Activated CD4-positive, alpha-beta T cell treated with anti-CD3 and anti-CD28 coated beads for 4 hours (primary cell): ENCODE results near the gene PHF8.

Experiments
- DNase-seq, 2 donors: peaks; one replicate each; pipeline ENCODE4 v3.0.0-alpha.2; 2020

PHF8 gene

DNA sequence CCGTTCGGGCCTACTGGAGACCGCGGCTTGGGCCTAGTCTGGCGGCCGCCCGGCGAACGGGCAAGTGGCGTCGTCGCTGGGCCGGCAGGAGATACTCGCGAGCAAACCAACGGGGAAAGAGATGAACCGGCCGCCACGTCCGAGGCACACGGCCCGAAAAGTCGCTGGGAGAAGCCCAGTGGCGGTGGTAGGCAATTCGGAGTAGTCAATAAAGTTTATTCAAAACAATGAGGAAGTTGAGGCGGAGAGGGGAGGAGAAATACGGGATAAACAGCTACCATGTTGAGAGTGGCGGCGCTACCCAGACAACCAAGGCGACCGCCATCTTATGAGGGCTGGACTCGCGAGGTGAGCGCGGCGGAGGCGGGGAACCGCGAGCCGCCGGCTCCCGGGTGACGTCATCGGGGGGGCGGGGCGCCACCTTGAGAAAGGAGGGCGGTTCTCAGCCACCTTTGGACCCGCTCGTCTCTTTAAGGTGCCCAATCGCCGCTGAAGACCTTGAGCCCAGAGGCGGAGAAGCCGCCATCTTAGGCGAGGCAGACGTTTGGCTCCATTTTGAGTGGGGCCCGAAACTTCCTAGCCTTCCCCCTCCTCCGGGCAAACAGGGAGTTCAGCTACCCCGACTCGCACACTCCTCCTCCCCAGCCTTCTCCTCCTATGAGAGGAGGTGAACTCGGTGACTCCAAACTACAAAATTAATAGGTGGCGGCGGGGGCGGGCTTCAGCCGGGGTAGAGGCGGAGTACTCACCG is at the start of gene PHF8:
Gene PHF8 (minus strand): TSS at position 348 of the 751 bp plus-strand sequence. CDS start 1,745 bp downstream, outside the sequence.
- peak; percentile 91 to 93 for DNase-seq

DNA sequence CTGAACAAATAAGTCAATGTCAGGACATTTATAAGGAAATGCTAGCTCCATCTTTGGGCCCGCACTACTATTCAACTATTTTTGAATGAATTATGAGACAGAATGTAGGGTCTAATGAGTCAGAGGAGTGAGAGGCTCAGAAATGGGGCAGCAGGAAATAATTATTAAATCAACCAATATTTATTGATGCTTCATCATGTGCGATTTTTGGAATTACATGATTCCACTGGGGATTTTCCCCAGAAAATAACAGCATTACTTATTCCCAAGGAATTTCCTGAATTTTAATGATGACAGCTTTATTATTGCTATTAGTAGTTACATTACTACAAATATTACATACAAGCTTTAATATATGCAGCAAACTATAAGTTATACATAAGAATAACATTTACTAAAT is 49.3 kb upstream of the PHF8 start:
- no peak for DNase-seq

DNA sequence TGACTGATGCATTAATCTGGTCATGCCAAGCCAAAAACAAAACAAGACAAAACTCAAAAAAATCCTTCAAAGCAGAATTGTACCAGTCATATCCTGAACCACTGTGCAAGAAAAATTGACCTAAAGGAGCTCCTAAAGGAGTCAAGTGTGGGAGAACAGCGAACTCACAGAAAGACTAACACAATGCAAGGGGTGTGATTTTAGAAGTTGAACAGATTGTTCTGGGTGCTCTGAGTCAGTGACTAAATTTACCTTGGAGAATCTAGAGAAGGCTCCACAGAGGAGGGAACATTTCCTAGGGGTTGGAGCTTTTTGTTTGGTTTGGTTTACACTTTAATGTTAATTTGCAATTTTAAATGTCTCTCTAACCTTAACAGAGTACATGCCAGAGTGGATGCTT is 48.9 kb upstream of the PHF8 start:
- DNase-seq, result no peak

DNA sequence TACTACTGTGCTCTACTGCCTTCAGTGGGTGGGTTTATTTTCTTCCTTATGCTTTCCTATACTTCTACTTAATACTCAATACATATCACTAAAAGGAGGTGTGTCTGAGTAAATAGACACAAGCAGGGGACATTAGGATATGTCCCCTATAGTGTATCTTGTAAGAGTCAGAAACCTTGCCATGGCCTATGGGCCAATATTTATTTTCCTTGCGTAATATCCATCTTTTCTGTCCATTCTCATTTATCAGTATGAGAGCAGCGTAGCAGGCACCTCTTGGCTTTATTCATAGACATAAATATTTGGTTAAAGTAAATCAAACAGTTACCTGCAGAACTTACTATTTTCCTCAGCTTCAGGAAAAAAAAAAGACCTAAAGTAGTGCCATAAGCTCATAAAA is 46.6 kb upstream of the PHF8 start:
- no peak for DNase-seq

DNA sequence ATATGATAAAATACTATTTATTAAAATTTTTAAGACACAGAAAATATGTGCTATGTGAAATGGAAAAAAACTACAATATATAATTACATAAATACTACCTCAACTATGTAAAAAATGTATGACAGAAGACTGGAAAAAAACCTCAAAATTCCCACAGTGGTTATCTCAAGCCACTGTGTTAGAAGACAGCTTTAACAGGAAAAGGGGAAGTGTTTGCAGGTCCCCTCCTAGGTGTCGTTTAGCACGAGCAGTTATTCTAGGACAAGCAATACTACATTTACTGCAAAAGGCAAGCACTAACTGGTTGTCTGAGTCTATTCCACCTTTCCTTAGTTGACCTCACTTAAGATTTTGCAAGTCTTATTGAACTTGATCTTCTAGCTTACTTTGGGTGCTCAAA is 44.9 kb upstream of the PHF8 start:
- DNase-seq, result no peak

DNA sequence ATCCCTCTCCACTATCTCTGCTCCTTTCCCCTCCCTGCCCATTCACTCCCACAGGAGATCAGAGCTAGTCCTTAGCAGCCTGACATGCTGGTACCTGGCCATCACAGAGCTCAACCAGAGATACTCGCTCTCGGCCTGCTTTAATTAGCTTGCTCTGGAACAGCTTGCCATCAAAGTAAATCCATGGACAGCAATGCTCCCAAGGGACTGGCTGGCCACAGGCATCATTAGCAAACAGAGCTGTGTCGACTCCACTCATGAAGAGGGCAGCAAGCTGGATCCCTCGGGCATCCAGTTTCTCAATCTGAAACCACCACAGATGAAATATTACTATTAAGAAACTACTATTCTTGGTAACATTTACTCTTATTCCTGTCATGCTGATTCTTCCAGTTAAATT is 43.4 kb upstream of the PHF8 start:
- DNase-seq, result no peak

DNA sequence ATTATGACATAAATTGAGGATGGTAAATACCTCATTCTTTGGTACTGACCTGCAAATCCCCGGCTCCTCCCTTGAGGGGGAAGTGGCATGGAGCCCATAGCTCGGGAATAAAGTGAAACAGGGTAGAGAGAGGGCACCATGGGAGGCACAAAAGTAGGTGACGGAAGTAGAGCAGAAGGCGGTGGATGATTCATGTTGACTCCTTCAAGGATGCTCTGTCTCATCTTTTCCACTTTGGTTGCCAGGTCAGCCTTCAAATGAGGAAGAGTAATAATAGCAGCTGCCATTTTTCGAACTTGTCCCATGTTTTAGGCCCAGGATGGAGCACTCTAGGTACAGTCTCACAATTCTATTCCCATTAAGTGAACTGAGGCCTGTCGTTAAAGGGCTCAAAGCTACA is 41.4 kb upstream of the PHF8 start:
- no peak for DNase-seq

DNA sequence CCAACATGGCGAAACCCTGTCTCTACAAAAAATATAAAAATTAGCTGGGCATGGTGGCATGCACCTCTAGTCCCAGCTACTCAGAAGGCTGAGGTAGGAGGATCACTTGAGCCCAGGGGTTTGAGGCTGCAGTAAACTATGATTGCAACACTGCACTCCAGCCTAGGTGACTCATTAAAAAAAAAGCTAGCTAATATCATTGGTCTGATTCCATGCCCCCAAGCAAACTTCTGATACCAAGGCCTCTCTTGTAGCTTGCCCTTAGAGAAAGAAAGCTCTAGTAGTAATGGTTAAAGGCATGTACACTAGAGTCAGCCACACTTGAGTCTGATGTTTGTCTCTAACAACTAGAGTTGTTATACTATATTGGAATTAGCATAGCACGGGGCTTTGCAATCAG is 32.6 kb upstream of the PHF8 start:
- no peak for DNase-seq

DNA sequence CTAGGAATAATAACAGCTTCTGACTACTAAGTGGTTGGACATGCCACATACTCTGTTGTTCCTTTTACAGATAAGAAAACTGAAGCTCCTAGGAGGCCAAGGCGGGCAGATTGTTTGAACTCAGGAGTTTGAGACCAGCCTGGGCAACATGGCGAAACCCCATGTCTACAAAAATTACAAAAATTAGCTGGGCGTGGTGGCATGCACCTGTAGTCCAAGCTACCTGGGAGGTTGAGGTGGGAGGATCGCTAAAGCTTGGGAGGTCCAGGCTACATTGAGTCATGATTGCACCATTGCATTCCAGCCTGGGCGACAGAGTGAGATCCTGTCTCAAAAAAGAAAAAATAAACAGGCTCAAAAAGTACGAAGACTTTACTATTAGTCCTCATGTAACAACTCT is 30.6 kb upstream of the PHF8 start:
- no peak for DNase-seq

DNA sequence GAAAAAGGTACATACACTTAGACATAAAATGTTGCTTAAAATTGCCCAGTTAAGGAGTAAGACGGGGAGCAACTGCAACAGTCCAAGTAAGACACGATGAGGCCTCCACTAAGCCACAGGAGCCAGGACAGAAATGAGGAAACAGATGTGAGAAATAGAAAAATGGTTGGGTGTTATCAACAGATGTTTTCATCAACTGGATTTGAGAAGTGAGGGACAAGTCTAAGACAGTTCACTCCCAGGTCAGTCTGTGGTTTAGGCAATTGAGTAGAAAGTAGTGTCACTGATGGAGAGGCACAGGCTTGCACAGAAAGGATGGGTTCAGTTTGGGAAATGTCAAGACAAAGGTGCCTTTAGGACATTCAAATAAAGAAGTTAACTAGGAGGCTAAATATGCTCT is 23.5 kb upstream of the PHF8 start:
- no peak for DNase-seq

DNA sequence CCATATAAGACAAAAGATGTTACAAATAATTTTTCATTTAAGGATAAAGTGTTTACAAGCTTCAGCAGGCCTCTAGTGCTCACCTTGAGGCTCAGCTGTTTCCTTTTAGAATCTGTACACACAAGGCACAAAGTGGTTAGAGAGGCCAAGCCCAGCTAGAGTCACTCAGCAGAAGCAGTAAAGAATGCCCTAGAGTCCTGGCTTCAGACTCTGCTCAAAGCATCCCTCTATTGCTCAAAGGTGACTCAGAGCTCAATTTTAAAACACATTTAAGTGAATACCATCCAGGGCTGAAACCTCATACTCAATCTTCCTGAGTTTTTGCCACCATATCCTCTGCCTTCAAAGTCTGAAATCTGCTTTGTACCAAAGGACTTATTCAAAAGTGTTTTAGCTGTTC is 22.6 kb upstream of the PHF8 start:
- DNase-seq, result no peak

DNA sequence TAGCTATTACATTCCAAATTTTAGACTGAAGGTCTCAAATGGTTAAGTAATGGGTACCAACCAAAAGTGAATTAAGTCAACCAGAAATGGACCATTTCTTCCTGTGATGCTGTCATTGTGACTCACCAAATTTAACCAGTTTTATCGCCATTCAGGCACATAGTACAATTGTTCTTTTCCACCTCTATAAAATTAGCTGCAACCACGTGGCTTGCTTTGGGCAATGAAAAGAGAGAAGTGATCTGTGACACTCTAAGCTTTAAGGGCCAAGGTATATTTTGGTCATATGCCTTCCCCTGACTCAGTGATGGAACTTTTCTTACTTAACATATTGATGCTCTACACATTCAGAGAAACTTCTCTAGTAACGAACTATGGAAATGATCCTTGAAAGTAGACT is 20.3 kb upstream of the PHF8 start:
- no peak for DNase-seq

DNA sequence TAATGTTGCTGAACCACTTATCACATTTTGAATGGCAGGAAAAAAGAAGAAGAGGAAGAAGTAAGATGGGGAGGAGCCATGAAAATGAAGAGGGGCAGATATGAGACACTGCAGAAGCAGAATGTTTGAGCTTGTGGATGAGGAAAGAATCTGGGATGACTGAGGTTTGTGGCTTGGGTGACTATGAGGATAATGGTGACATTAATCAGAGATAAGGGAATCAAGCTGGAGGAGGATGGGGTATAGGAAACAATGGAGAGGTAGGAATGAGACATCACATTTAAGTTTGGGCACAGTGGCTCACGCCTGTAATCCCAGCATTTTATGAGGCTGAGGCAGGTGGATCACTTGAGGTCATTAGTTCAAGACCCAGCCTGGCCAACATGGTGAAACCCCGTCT is 19.1 kb upstream of the PHF8 start:
- no peak for DNase-seq

DNA sequence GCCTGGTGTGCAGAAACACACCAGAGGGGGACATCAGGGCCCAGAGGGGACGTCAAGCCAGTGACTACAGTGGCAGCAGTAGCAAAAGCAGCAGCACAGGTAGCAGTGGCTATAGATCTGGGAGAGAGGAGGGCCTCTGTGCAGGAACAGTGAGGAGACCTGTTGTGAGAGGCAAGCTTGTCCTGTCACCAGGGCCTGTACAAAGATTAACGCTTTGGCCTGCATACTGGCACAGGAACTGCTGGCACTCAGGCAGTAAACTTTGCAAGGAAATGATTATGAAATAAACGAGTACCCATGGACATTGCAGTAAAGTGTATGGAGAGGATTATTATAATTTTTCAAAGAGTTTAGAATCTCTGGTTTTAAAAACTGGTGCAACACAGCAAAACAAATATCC is 5.5 kb upstream of the PHF8 start:
- no peak for DNase-seq

DNA sequence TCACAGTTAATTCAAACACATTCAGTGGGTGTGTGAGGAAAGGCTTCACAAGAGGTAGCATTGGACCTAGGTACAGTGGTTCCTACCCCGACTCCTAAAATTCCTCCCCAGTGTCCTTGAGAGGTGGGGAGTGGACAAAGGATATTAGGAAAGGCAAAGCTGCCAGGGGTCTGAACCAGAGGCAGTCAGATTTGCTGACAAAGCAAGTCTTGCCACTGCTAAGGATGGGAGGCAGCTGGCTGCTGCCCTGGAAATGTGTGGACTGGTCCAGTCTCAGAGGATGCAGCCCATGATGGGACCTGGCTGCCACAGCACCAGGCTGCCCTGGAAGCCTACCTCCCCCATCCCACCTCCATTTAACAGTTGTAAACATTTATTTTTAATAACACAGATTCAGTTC is 4.1 kb upstream of the PHF8 start:
- DNase-seq, result no peak

DNA sequence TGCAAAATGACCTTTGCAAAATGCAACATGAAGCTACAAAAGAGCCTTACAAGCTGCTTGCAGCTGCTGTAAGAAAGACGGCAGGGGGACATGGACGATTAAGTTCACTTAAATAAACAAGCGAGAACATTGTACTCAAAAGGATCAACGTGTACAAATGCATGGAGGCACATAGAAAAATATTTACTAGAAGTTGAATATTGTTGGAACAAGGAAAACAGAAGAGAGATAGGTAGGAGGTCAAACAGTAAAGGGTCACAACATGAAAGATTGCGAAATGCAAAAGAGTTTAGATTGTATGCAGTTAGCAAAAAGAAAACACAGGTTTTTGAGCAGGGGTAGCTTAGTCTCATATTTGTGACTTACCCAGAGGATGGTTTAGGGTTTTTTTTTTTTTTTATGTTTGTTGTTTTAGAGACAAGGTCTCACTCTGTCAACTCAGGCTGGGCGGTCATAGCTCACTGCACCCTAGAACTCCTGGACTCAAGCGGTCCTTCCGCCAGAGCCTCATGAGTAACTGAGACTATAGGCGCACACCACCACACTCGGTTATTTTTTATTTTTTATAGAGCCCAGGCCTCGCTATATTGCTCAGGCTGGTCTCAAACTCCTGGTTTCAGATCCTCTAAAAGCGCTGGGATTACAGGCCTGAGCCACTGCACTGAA is 1.4 kb upstream of the PHF8 start:
- no peak for DNase-seq

DNA sequence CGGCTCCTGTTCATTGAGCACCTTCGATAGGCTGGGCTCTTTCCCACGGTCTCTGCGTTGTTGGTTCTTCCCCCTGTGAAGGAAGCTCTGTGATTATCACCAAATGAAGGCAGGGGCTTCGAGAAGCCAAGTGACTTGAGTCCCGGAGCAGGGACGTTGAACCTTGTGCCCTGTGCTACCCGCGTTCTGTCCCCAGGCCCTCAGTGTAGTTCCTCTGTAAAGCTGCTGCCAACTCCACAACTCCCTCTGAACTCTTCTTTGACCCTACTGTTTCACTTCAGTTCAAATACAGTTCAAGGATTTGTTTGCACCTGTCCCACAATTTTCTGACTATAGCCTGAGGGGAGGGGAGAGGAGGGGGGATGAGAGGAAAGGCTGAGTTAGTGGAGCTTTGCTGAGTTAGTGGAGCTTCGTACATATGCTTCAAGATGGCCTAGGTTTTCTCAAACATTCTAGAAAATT is 635 bp upstream of the PHF8 start:
- no peak for DNase-seq

DNA sequence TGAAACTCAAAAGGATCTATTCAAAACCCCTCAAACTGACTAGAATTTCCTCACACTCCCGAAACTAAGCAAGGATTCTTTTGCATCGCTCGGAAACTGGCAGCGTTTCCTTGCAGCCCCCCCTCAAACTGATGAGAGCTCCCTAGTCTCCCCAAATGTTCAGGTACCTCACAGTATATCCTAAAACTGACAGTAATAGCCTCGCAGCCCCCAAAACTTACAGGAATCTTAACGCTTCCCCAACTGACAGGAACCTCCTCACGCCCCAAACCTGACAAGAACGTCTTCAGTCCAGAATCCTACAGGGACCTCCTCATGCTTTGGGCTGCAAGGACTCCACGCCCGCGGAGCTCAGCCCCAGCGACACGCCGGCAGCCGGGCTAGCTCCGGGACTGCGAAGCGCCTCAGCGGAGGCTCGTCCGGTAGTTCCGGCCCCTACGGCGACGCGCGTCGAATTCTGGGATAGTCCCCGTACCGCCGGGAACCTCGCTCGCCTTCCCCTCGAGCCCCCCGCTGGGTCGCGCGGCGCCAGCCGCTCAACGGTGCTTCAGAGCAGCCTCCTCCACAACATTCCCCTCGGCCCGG is 640 bp downstream of the PHF8 start:
- DNase-seq, result peak in 1 of 2 donors; percentile 27

DNA sequence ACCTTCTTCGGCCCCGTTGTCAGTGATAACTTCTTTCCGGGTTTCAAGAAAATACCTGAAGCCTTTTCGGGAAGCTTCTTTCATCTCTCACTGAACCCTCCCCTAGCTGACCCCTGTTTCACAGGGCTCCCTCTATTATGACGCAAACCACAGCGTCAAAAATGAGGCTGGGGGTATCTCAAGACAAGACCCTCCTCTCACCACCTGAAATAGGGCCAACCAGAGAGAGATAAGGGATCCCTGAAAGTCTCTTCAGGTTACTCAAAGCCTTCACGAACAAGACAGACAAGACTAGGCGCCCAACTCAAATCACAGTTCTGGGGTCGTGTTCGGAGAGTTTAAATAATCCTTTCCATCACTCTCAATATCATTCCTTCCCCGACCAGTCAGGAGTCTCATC is 1.2 kb downstream of the PHF8 start:
- no peak for DNase-seq

DNA sequence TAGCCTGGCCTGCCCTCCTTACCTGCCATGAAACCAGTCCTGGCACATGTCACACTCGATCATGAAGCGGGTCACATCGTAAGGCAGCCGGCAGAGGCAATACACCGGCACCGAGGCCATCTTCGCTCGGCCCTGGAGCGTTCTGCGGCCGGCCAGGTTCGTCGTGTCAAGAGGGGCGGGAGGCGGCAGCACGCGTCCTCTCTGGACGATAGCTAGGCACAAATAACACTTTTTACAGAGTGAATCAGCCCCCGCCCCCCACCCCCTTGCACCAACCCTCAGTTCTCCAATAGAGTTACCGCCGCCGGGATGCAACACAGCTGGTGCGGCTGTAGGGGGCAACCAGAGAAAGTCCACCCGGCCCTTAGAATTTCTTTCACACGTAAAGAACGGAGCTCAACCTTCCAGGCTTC is 1.7 kb downstream of the PHF8 start:
- DNase-seq, result peak; percentile 35 to 41

DNA sequence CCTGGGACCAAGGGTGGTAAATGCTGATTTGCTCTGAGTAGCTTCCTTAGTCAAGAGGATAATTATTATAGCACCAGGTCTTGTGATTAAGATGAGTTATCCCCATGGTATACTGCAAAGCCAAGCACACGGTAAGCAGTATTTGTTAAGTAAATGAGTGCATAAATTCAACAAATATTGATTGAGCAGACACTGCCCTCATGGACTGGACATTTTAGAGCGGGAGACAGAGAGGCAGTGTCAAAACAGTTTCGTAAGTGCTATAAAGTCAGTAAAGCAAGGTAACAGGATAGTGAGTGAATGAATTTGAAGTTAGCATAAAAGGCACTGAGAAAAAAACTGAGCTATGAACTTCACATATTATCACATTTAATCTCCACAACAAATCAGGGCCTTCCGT is 13.9 kb downstream of the PHF8 start:
- DNase-seq, result no peak

DNA sequence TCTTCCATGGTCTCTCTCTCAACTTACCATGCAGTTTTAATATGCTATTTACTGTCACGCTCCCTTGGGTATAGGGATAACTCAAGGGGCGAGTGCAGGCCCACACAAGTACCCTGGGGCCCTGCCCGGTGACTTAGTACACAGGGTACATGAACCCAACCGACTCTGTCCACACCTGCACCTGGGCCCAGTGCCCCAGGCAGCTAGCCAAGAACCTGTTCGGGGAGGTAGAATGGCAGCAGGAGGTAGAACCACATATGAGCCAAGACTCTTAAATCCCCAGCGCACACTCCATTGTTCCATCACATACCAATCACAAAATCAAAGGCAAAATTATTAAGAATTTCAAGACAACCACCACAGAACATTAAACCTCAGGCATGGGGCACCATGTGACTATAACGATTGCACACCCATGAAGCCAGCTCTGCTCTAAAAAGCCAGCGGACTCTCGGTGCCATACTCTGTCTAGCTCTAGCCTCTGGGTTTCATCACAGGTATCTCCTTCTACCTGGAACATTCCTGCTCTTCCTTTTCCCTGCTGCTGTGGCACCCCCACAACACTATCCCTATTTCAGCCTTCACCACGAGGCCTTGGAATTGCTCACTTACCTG is 14.6 kb downstream of the PHF8 start:
- DNase-seq, result no peak

DNA sequence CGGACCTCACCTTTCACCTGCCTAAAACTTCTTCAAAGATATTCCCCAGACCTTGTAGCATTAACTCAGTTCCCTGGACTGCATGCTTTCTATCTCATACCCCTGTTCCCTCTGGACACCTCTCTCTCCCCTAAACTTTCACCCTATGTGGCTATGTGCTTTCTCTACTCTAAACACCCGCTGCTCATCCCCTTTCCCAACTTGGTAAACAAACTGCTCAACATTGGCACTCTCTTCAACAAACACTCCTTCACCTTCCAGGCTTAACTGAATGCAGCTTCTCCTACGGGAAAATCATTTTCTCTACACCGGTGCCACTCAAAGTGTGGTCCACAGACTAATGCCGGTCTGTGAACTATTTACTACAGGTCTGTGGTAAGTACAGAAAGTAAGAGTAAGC is 19.9 kb downstream of the PHF8 start:
- DNase-seq, result no peak
